WERI-Rb-1 (cell line): Measurements from ENCODE around the gene PSENEN.

Experiments
- DNase-seq: peaks from one replicate; pipeline ENCODE4 v3.0.0-alpha.2; 2020
- H3K27ac ChIP-seq: fragments of 250-450 bp; sonication (Bioruptor Pico); 2 replicates; pipeline ENCODE4 v1.5.1; 2020; ENCODE audit warnings: mild to moderate bottlenecking, moderate library complexity
- H3K27me3 ChIP-seq: fragments of 250-450 bp; sonication (Bioruptor Pico); 2 replicates; pipeline ENCODE4 v1.5.1; 2021; ENCODE audit warnings: mild to moderate bottlenecking, low read depth, moderate library complexity; ENCODE audit not compliant: insufficient read depth, severe bottlenecking
- H3K36me3 ChIP-seq: fragments of 250-450 bp; sonication (Bioruptor Pico); 2 replicates; pipeline ENCODE4 v1.5.1; 2020; ENCODE audit warnings: mild to moderate bottlenecking, moderate library complexity
- H3K4me3 ChIP-seq: 2 replicates; pipeline ENCODE4 v1.5.1; 2011; ENCODE audit warnings: low read depth, mild to moderate bottlenecking, control low read depth, low read length
- H3K9me3 ChIP-seq: fragments of 250-450 bp; sonication (Bioruptor Pico); 2 replicates; pipeline ENCODE4 v1.5.1; 2021; ENCODE audit warnings: mild to moderate bottlenecking, moderate library complexity; ENCODE audit not compliant: severe bottlenecking
- CTCF ChIP-seq: IDR thresholded peaks from 2 replicates; pipeline ENCODE4 v1.5.1; 2011; ENCODE audit warnings: low read depth, mild to moderate bottlenecking, control low read depth, inconsistent platforms, low read length

The PSENEN gene, protein sequence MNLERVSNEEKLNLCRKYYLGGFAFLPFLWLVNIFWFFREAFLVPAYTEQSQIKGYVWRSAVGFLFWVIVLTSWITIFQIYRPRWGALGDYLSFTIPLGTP

DNA sequence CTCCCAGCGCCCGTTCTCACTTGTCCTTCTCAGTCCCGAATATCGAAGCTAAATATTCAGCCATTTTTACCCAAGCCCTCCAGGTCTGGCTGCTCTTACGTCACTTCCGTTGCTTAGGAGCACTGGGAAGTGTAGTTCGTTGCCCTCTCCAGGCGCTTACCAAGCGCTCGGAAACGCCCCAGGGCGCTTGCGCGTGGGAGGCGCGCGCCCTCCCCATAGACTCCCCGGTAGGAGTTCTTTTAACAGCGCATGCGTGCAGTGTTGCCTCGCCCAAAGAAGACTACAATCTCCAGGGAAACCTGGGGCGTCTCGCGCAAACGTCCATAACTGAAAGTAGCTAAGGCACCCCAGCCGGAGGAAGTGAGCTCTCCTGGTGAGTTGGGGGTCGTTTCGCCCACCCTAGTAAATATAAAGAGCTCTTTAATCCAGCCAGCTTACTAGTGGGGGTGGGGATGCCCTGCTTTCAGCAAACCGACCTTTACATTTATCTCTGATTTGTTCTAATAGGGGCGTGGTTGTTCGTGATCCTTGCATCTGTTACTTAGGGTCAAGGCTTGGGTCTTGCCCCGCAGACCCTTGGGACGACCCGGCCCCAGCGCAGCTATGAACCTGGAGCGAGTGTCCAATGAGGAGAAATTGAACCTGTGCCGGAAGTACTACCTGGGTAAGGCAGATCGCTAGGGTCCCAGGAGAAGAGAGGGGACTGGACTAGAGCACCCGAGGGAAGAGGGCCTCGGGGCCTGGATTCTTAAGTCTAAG lies at the start of gene PSENEN, which contains the start of gene U2AF1L4:
TSS of gene PSENEN (plus strand) at position 324 of the 759 bp plus-strand sequence. CDS start at position 604, 280 bp downstream.
TSS of gene U2AF1L4 (minus strand) at position 91 of the 759 bp plus-strand sequence. CDS start at position 64, 27 bp downstream.
- peak within 1 kb of the TSS; percentile 83 for H3K4me3 ChIP-seq
- H3K36me3 ChIP-seq: peaks cover 6% of the 10 kb centered on the region; the same call in 1 of the 2 replicates
- no peak for TF ChIP-seq CTCF
- peak; percentile 97 for DNase-seq
- H3K9me3 ChIP-seq: no peaks in the 10 kb centered on the region
- peak within 1 kb of the TSS; percentile 95 for H3K27ac ChIP-seq
- no peaks in the 10 kb centered on the region for H3K27me3 ChIP-seq

- Histone ChIP-seq H3K36me3 (no peaks in the 10 kb centered on the region), H3K4me3 (no peak overlapping the region), H3K27me3 (no peaks in the 10 kb centered on the region), H3K27ac (no peak overlapping the region), H3K9me3 (peaks cover 2% of the 10 kb centered on the region)
- DNase-seq: no peak
- no peak for TF ChIP-seq CTCF
Measured at GRCh38 chr19:35695895-35696422, 49.5 kb upstream of the PSENEN start.

GRCh38 chr19:35696835-35697234 lies 48.6 kb upstream of the PSENEN start:
- TF ChIP-seq CTCF: no peak
- no peak for DNase-seq

DNA sequence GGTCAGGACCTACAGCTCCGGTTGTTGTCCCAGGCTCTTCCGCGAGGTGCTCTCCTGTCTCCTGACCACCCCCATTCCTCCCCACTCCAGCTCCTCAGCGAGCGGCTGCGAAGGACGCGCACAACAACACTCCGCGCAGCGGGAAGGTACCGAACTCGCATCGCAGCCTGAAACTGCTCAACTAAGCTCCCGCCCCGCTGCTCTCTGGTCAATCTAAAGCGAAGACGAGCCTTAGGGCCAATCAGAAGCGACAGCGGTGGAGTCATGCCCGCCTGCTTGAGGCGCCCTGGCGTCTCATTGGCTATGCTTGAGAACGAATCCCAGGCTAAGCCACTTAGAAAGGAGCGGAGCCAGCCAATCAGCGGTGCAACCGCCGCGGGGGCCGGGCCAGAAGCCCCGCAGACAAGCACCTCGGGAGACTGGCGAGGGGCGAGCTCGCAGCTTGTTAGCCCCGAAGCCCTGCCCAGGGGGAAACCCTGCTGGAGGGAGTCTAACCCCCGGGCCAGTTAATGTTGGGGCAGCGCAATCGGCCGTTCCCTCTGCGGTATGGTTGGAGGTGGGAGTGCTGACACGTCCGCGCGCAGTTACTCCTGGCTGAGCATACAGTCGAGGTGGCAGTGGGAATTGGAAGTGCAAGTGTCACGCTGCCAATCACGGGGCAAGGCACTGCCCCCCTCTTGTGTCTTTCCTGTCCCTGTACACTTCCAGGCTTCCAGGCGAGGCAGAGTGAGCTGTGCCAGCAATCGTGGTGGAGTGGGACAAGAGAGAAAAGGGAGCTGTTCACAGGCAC lies 43.0 kb upstream of the PSENEN start:
- Histone ChIP-seq H3K27ac (peak overlapping the region; percentile 54), H3K4me3 (peak overlapping the region; percentile 65), H3K36me3 (no peaks in the 10 kb centered on the region), H3K27me3 (no peaks in the 10 kb centered on the region), H3K9me3 (no peaks in the 10 kb centered on the region)
- DNase-seq: peak; percentile 98
- no peak for TF ChIP-seq CTCF

More at GRCh38 chr19:35696835-35697234, 48.6 kb upstream of the PSENEN start:
- 0 out of 2 replicates have a peak overlapping the region, but pooled peaks have one; percentile 18 for H3K27ac ChIP-seq
- no peak overlapping the region for H3K4me3 ChIP-seq
- no peaks in the 10 kb centered on the region for H3K36me3 ChIP-seq
- H3K27me3 ChIP-seq: no peaks in the 10 kb centered on the region
- peaks cover 2% of the 10 kb centered on the region for H3K9me3 ChIP-seq

GRCh38 chr19:35703343-35703742 lies 42.1 kb upstream of the PSENEN start:
- Histone ChIP-seq H3K27ac (peak overlapping the region; percentile 53), H3K36me3 (no peaks in the 10 kb centered on the region), H3K27me3 (no peaks in the 10 kb centered on the region), H3K9me3 (no peaks in the 10 kb centered on the region), H3K4me3 (peak overlapping the region; percentile 65)
- TF ChIP-seq CTCF: no peak
- peak; percentile 86 for DNase-seq
